HCT116 (cell line): ENCODE measurements around the gene BDH1. TPM values are rescaled to one million over a fixed set of nuclear protein-coding genes. Genes with fewer than 3 reads are reported as not detected.

Experiments used
- ATAC-seq: fragments of 200-7000 bp; cut with Tn5 transposase; 2 replicates; pipeline ENCODE4 v1.9.1; 2020; ENCODE audit warnings: mild to moderate bottlenecking, moderate library complexity
- BruUV-seq: library from RNA; stranded (reverse); fragments of 400-500 nt; replicated peaks from 2 replicates; lab custom pipeline; 2021; lab: Mats Ljungman, UMichigan
- CTCF ChIA-PET: fragments of 300-600 bp; sonication (Branson Sonifier 250); formaldehyde crosslinking; loops from one replicate; lab custom pipeline; 2021; ENCODE audit warnings: antibody characterized with exemption; lab: Charles Lee
- POLR2A ChIA-PET: fragments of 300-600, 350-600 bp; sonication (Branson Sonifier 250); formaldehyde crosslinking; loops from one replicate; lab custom pipeline; 2021; ENCODE audit warnings: antibody characterized with exemption; lab: Charles Lee
- RAD21 ChIA-PET, 2 experiments: fragments of 300-600 bp; sonication (Branson Sonifier 250); formaldehyde crosslinking; loops; one replicate each; lab custom pipeline; 2023; ENCODE audit warnings: low total read pairs in 2 of 2; ENCODE audit not compliant: uncharacterized antibody in 2 of 2, unreplicated experiment in 2 of 2, low non-redundant PET in 1 of 2; lab: Charles Lee
- DNase-seq: peaks from one replicate; pipeline ENCODE4 v3.0.0-alpha.2; 2010; ENCODE audit warnings: low read depth, low spot score
- H2AFZ ChIP-seq: fragments of 200-600 bp; shearing (Covaris generic), sonication (generic); 2 replicates; pipeline ENCODE4 v1.6.1; 2017; ENCODE audit warnings: low read depth, mixed run types, mixed read lengths, antibody characterized with exemption, low read length; ENCODE audit not compliant: poor library complexity, severe bottlenecking
- H3K27ac ChIP-seq: 2 replicates; pipeline ENCODE4 v1.5.1; 2012; ENCODE audit warnings: low read depth, low read length
- H3K27me3 ChIP-seq: fragments of 200-600 bp; sonication (generic); 2 replicates; pipeline ENCODE4 v1.6.1; 2016; ENCODE audit warnings: mixed run types, low read length, mixed read lengths; ENCODE audit not compliant: insufficient read depth
- H3K36me3 ChIP-seq, 2 experiments: fragments of 200-500 bp in 1 of 2; fragments of 200-600 bp in 1 of 2; sonication (Bioruptor generic) in 1 of 2; sonication (generic) in 1 of 2; 2 replicates each; pipeline versions ENCODE4 v1.5.1 to v1.6.1; 2014 to 2016; ENCODE audit warnings: low read length in 2 of 2, inconsistent platforms in 1 of 2, mixed read lengths in 1 of 2, mixed run types in 1 of 2; ENCODE audit not compliant: insufficient read depth in 2 of 2, control insufficient read depth in 1 of 2
- H3K4me1 ChIP-seq, 2 experiments: fragments of 200-600 bp in 1 of 2; sonication (generic) in 1 of 2; 2 replicates each; pipeline versions ENCODE4 v1.5.1 to v1.6.1; 2012 to 2017; ENCODE audit warnings: low read length in 2 of 2, inconsistent platforms in 1 of 2, mild to moderate bottlenecking in 1 of 2, mixed read lengths in 1 of 2, mixed run types in 1 of 2, moderate library complexity in 1 of 2; ENCODE audit not compliant: insufficient read depth in 2 of 2, control insufficient read depth in 1 of 2
- H3K4me2 ChIP-seq: fragments of 200-600 bp; sonication (generic); 2 replicates; pipeline ENCODE4 v1.6.1; 2017; ENCODE audit warnings: mixed run types, low read length, mixed read lengths
- H3K4me3 ChIP-seq, 2 experiments: fragments of 200-600 bp in 1 of 2; sonication (generic) in 1 of 2; replicated peaks in 1 of 2; 2 replicates each; pipeline ENCODE4 v1.5.1; 2011 to 2016; ENCODE audit warnings: low read length in 2 of 2, control low read depth in 1 of 2, low read depth in 1 of 2, mild to moderate bottlenecking in 1 of 2, mixed read lengths in 1 of 2, mixed run types in 1 of 2
- H3K79me2 ChIP-seq: fragments of 200-600 bp; sonication (generic); 2 replicates; pipeline ENCODE4 v1.6.1; 2017; ENCODE audit warnings: mild to moderate bottlenecking, mixed run types, low read length, moderate library complexity, mixed read lengths; ENCODE audit not compliant: insufficient read depth
- H3K9ac ChIP-seq: fragments of 200-600 bp; sonication (generic); 2 replicates; pipeline ENCODE4 v1.6.1; 2016; ENCODE audit warnings: low read length, mixed read lengths
- H3K9me2 ChIP-seq: fragments of 200-600 bp; sonication (generic), shearing (Covaris generic); 2 replicates; pipeline ENCODE4 v1.6.1; 2017; ENCODE audit warnings: mixed run types, mild to moderate bottlenecking, moderate library complexity; ENCODE audit not compliant: insufficient read depth
- H3K9me3 ChIP-seq, 2 experiments: fragments of 200-500 bp in 1 of 2; fragments of 200-600 bp in 1 of 2; sonication (Bioruptor generic) in 1 of 2; sonication (generic) in 1 of 2; 2 replicates each; pipeline ENCODE4 v1.6.1; 2014 to 2017; ENCODE audit warnings: low read length in 2 of 2, mixed read lengths in 2 of 2, inconsistent platforms in 1 of 2, low read depth in 1 of 2, mild to moderate bottlenecking in 1 of 2, mixed run types in 1 of 2, moderate library complexity in 1 of 2; ENCODE audit not compliant: control insufficient read depth in 1 of 2, insufficient read depth in 1 of 2
- H4K20me1 ChIP-seq: fragments of 200-600 bp; sonication (generic), shearing (Covaris generic); 2 replicates; pipeline ENCODE4 v1.6.1; 2017; ENCODE audit warnings: mixed run types, mild to moderate bottlenecking, moderate library complexity; ENCODE audit not compliant: insufficient read depth
- CBX3 ChIP-seq: IDR thresholded peaks from 2 replicates; pipeline ENCODE4 v1.6.1; 2012; ENCODE audit warnings: low read depth
- EGR1 ChIP-seq: IDR thresholded peaks from 2 replicates; pipeline ENCODE4 v1.6.1; 2012; ENCODE audit warnings: low read depth
- ELF1 ChIP-seq: IDR thresholded peaks from 2 replicates; pipeline ENCODE4 v1.6.1; 2012; ENCODE audit warnings: low read depth, borderline replicate concordance
- EZH2 ChIP-seq: fragments of 200-600 bp; sonication (generic); IDR thresholded peaks from 2 replicates; pipeline ENCODE4 v1.6.1; 2017; ENCODE audit warnings: antibody characterized with exemption, mixed run types
- EZH2phosphoT487 ChIP-seq: fragments of 200-600 bp; IDR thresholded peaks from 2 replicates; pipeline ENCODE4 v1.6.1; 2018; ENCODE audit warnings: antibody characterized with exemption, borderline replicate concordance
- JUND ChIP-seq: IDR thresholded peaks from 2 replicates; pipeline ENCODE4 v1.6.1; 2012
- POLR2A ChIP-seq: IDR thresholded peaks from 2 replicates; pipeline ENCODE4 v1.7.0; 2011; ENCODE audit warnings: borderline replicate concordance; ENCODE audit not compliant: insufficient read depth, insufficient read length; ENCODE audit errors: extremely low read depth
- POLR2AphosphoS5 ChIP-seq: IDR thresholded peaks from 2 replicates; pipeline ENCODE4 v1.6.1; 2011; ENCODE audit warnings: mild to moderate bottlenecking, low read depth, low read length, moderate library complexity
- RAD21 ChIP-seq: IDR thresholded peaks from 2 replicates; pipeline ENCODE4 v1.6.1; 2012; ENCODE audit warnings: low read depth, mild to moderate bottlenecking
- SIN3A ChIP-seq: IDR thresholded peaks from 2 replicates; pipeline ENCODE4 v1.6.1; 2012; ENCODE audit warnings: low read depth
- SP1 ChIP-seq: IDR thresholded peaks from 2 replicates; pipeline ENCODE4 v1.6.1; 2012; ENCODE audit warnings: low read depth
- SRF ChIP-seq: IDR thresholded peaks from 2 replicates; pipeline ENCODE4 v1.6.1; 2012; ENCODE audit warnings: low read depth
- TCF7L2 ChIP-seq: IDR thresholded peaks from 2 replicates; pipeline ENCODE4 v1.7.0; 2011; ENCODE audit warnings: borderline replicate concordance, inconsistent platforms; ENCODE audit not compliant: insufficient read depth, insufficient read length; ENCODE audit errors: extremely low read depth
- ZFX ChIP-seq: fragments of 450-650 bp; IDR thresholded peaks from 2 replicates; pipeline ENCODE4 v1.6.1; 2017
- ZNF274 ChIP-seq: fragments of 200-500 bp; sonication (Bioruptor generic); IDR thresholded peaks from 2 replicates; pipeline ENCODE4 v1.6.1; 2014; ENCODE audit warnings: mild to moderate bottlenecking, low read depth, low read length, inconsistent platforms
- intact Hi-C: fragments of 100-400 bp; cut with micrococcal nuclease; formaldehyde crosslinking; loops from 2 replicates; pipeline ENCODE4 v1.10.0; 2022
- total RNA-seq: library from RNA; stranded (reverse); gene quantifications from one replicate; pipeline ENCODE4 v1.2.1, GENCODE V29; 2021; ENCODE audit not compliant: unreplicated experiment
- TF ChIP-seq, protein P1 (sequence below): IDR thresholded peaks from 2 replicates; pipeline ENCODE4 v1.6.1; 2012; ENCODE audit warnings: low read depth
- TF ChIP-seq, protein P2 (sequence below), 3 experiments: fragments of 200-600 bp in 1 of 3; sonication (generic) in 1 of 3; IDR thresholded peaks in 2 of 3; conservative IDR thresholded peaks in 1 of 3; 2 replicates each; pipeline ENCODE4 v1.5.1; 2012 to 2017; ENCODE audit warnings: low read depth in 2 of 3, low read length in 2 of 3, antibody characterized with exemption in 1 of 3, borderline replicate concordance in 1 of 3, control low read depth in 1 of 3, mild to moderate bottlenecking in 1 of 3, mixed read lengths in 1 of 3, mixed run types in 1 of 3, moderate library complexity in 1 of 3; ENCODE audit not compliant: insufficient read depth in 1 of 3
- TF ChIP-seq, protein P3 (sequence below): IDR thresholded peaks from 2 replicates; pipeline ENCODE4 v1.6.1; 2012
- TF ChIP-seq, protein P4 (sequence below): IDR thresholded peaks from 2 replicates; pipeline ENCODE4 v1.6.1; 2012

BDH1 gene
- total RNA-seq, 1 experiment from 2014 or later, result 26.6 TPM

DNA sequence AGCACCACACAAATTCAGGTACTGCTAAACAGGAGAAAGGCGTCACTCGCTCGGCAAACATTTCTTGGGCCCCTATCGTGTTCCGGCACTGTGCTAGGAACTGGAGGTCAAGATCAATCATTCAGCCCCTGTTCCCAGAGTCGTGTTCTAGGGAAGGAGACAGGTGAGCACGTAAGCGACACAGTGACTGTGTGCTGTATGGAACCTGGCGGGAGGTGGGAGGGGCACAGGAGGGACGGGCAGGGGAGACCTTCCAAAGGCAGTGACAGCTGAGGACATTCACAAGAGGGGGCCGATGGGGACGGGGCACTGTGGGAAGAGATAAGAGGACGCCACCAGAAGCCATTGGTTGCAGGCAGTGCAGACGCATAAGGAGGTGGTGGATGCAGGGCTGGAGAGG is 32.2 kb downstream of the BDH1 start:
- Histone ChIP-seq H3K4me3 (no peak overlapping the region), H3K9me2 (no peaks in the 10 kb centered on the region), H3K9me3 (no peaks in the 10 kb centered on the region), H4K20me1 (no peaks in the 10 kb centered on the region), H3K36me3 (0 out of 4 replicates have a peak, but pooled peaks cover 0 to 4% of the 10 kb centered on the region in 2 experiments), H3K79me2 (no peaks in the 10 kb centered on the region), H3K4me1 (peaks cover 0 to 13% of the 10 kb centered on the region in 2 experiments; a peak in 1 of 4 replicates), H3K27ac (no peak overlapping the region), H2AFZ (no peak overlapping the region), H3K9ac (no peak overlapping the region), H3K4me2 (no peak overlapping the region), H3K27me3 (no peaks in the 10 kb centered on the region)
- DNase-seq, result no peak
- TF ChIP-seq POLR2AphosphoS5, result no peak
- no peak for TF ChIP-seq TCF7L2
- TF ChIP-seq, protein P1, sequence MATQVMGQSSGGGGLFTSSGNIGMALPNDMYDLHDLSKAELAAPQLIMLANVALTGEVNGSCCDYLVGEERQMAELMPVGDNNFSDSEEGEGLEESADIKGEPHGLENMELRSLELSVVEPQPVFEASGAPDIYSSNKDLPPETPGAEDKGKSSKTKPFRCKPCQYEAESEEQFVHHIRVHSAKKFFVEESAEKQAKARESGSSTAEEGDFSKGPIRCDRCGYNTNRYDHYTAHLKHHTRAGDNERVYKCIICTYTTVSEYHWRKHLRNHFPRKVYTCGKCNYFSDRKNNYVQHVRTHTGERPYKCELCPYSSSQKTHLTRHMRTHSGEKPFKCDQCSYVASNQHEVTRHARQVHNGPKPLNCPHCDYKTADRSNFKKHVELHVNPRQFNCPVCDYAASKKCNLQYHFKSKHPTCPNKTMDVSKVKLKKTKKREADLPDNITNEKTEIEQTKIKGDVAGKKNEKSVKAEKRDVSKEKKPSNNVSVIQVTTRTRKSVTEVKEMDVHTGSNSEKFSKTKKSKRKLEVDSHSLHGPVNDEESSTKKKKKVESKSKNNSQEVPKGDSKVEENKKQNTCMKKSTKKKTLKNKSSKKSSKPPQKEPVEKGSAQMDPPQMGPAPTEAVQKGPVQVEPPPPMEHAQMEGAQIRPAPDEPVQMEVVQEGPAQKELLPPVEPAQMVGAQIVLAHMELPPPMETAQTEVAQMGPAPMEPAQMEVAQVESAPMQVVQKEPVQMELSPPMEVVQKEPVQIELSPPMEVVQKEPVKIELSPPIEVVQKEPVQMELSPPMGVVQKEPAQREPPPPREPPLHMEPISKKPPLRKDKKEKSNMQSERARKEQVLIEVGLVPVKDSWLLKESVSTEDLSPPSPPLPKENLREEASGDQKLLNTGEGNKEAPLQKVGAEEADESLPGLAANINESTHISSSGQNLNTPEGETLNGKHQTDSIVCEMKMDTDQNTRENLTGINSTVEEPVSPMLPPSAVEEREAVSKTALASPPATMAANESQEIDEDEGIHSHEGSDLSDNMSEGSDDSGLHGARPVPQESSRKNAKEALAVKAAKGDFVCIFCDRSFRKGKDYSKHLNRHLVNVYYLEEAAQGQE, result no peak
- no peak for TF ChIP-seq ELF1
- no peak for TF ChIP-seq JUND
- no peak for TF ChIP-seq SP1
- TF ChIP-seq CBX3, result no peak
- no peak for TF ChIP-seq RAD21
- TF ChIP-seq EGR1, result no peak
- TF ChIP-seq SIN3A, result no peak
- TF ChIP-seq EZH2, result no peak
- TF ChIP-seq, protein P2, sequence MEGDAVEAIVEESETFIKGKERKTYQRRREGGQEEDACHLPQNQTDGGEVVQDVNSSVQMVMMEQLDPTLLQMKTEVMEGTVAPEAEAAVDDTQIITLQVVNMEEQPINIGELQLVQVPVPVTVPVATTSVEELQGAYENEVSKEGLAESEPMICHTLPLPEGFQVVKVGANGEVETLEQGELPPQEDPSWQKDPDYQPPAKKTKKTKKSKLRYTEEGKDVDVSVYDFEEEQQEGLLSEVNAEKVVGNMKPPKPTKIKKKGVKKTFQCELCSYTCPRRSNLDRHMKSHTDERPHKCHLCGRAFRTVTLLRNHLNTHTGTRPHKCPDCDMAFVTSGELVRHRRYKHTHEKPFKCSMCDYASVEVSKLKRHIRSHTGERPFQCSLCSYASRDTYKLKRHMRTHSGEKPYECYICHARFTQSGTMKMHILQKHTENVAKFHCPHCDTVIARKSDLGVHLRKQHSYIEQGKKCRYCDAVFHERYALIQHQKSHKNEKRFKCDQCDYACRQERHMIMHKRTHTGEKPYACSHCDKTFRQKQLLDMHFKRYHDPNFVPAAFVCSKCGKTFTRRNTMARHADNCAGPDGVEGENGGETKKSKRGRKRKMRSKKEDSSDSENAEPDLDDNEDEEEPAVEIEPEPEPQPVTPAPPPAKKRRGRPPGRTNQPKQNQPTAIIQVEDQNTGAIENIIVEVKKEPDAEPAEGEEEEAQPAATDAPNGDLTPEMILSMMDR (IDR thresholded peaks at IDR 0.05 in 2 of 3, conservative IDR thresholded peaks at IDR 0.05 in 1 of 3; ENCODE audit: borderline replicate concordance in 1 of 3, insufficient read depth in 1 of 3, low read depth in 2 of 3, low read length in 2 of 3), result no peak
- TF ChIP-seq, protein P3, sequence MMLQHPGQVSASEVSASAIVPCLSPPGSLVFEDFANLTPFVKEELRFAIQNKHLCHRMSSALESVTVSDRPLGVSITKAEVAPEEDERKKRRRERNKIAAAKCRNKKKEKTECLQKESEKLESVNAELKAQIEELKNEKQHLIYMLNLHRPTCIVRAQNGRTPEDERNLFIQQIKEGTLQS, result no peak
- TF ChIP-seq, protein P4, sequence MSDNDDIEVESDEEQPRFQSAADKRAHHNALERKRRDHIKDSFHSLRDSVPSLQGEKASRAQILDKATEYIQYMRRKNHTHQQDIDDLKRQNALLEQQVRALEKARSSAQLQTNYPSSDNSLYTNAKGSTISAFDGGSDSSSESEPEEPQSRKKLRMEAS, result no peak
- no peak for TF ChIP-seq ZNF274
- no peak for TF ChIP-seq EZH2phosphoT487
- TF ChIP-seq ZFX, result no peak
- TF ChIP-seq SRF, result no peak
- TF ChIP-seq POLR2A, result no peak
- RAD21 ChIA-PET, result no interaction called here
- BruUV-seq, result no TSS peak
- CTCF ChIA-PET, result no interaction called here
- intact Hi-C loops, result no loop called here
- no peak for ATAC-seq
- POLR2A ChIA-PET, result no interaction called here
